Placental pericyte (primary cell): ENCODE data around the gene KCNH6. TPM values are rescaled to one million over a fixed set of nuclear protein-coding genes. Genes with fewer than 3 reads are reported as not detected.

Source experiments
- small RNA-seq: library from RNA; depleted of rRNA; stranded (forward); fragments of <200 nt; gene quantifications from one replicate; pipeline ENCODE3, GENCODE V24; 2012; ENCODE audit warnings: low replicate concordance
- total RNA-seq: library from RNA; depleted of rRNA; stranded (reverse); fragments of >200 nt; gene quantifications from 2 replicates; pipeline ENCODE4 v1.2.3, GENCODE V29; 2012

KCNH6 gene
- 0.14 TPM in 1 of 2 replicates, not detected in the other for total RNA-seq

GRCh38 chr17:63523253-63523855, at the start of gene KCNH6:
Gene KCNH6, plus strand, starts transcription at chr17:63523358. Its CDS starts 56 bp downstream, at chr17:63523414.

GRCh38 chr17:63476854-63477479, 46.2 kb upstream of the KCNH6 start, which contains the start of gene ACE:
Gene ACE, plus strand, starts transcription at chr17:63477061. Its CDS starts 34 bp downstream, at chr17:63477095.

GRCh38 chr17:63549946-63550816, 27.0 kb downstream of the KCNH6 start, which contains the start of gene DCAF7:
Gene DCAF7, plus strand, starts transcription at chr17:63550477. Its CDS starts 201 bp downstream, at chr17:63550678.

Small RNAs within 50 kb of the gene (small RNA-seq; reads per million reads assigned to genes)
- gene RNU6-288P, result not detected

Other genes with a start within 250 kb of the KCNH6 start
- gene CYB561, start 77.1 kb upstream of the KCNH6 start, total RNA-seq, result 11.9 and 18.6 TPM in 2 replicates
- gene ACE, start 46.3 kb upstream of the KCNH6 start, total RNA-seq, result 0.14 and 0.44 TPM in 2 replicates
- 28.0 and 45.7 TPM in 2 replicates for gene DCAF7, start 27.1 kb downstream of the KCNH6 start, total RNA-seq
- 14.2 and 23.5 TPM in 2 replicates for gene TACO1, start 77.5 kb downstream of the KCNH6 start, total RNA-seq
- 41.1 and 43.2 TPM in 2 replicates for gene MAP3K3, start 99.1 kb downstream of the KCNH6 start, total RNA-seq
- 9.9 and 16.6 TPM in 2 replicates for gene LIMD2, start 176.8 kb downstream of the KCNH6 start, total RNA-seq
- 19.3 and 35.8 TPM in 2 replicates for gene STRADA, start 218.4 kb downstream of the KCNH6 start, total RNA-seq